ENCODE data around the gene TTC9.

Gene TTC9

DNA sequence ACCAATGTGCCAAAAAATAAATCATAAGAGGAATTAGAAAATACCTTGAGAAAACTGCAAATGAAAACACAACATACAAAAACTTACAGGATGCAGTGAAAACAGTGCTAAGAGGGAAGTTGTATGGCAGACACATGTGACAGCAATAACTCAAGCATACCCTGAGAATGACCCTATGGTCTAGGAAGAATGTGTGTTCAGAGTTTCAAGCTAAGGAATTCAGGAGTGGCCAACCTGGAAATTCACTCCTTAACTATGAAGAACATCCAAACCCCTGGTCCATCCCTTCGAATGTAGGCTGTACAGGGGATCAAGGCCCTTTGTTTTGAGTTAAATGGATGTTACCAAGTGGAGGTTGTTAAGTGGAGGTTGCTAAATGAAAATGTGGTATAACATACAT is 16.7 kb upstream of the TTC9 start:
- DNase-seq (ENCODE audit: low read depth) = no peak
- TF ChIP-seq, protein P1, sequence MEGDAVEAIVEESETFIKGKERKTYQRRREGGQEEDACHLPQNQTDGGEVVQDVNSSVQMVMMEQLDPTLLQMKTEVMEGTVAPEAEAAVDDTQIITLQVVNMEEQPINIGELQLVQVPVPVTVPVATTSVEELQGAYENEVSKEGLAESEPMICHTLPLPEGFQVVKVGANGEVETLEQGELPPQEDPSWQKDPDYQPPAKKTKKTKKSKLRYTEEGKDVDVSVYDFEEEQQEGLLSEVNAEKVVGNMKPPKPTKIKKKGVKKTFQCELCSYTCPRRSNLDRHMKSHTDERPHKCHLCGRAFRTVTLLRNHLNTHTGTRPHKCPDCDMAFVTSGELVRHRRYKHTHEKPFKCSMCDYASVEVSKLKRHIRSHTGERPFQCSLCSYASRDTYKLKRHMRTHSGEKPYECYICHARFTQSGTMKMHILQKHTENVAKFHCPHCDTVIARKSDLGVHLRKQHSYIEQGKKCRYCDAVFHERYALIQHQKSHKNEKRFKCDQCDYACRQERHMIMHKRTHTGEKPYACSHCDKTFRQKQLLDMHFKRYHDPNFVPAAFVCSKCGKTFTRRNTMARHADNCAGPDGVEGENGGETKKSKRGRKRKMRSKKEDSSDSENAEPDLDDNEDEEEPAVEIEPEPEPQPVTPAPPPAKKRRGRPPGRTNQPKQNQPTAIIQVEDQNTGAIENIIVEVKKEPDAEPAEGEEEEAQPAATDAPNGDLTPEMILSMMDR (IDR thresholded peaks at IDR 0.05; ENCODE audit: low read depth, low read length, missing control alignments) = no peak
- H3K4me3 ChIP-seq (ENCODE audit: low read depth, low read length) = no peak overlapping the region

DNA sequence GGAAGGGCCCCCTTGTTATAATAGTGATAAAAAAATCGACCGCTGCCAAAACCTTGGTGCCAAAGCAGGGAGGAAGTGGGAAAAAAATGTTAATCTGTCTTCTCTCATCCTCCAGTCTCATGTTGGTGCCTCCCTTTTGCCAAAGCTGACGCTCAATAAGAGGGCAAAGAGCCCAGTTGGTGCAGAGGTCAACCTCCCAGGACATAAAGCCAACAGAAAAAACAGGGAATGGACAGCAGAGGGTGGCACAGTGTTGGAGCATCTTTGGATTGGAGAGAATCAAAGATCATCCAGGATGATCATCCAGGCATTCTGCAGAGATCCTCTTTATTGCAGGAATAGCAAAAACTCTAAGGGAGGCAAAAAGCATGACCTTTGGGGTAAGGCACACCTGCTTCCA is 9.8 kb upstream of the TTC9 start:
- TF ChIP-seq, protein P1 (IDR thresholded peaks at IDR 0.05; ENCODE audit: low read depth, low read length, missing control alignments) = no peak
- no peak for DNase-seq (ENCODE audit: low read depth)

DNA sequence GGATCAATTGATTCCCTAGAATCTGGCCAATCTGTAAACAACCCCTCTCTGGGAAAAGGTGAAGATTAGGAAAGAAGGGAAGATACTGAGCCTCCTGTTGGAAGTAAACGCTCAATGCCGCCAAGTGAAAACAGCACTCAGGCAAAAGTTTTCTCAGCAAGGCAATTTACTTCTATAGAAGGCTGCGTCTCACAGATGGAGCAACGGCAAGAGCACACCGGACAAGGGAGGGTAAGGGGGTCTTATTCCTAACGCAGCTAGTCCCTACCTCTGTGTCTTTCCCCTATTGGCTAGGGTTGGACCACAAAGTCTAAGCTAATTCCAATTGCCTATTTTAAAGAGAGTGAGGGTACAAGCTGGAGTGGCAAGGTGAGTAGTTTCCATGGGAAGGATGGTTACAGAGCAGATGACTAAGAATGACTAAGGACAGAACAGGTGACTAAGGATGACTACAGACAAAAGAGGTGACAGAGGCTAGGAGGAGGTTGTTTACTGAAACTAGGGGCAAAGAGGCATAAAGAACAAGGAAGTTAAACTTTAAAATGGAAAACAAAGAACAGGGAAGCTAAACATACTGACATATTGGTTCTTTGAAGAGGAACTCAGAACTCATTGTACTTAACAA is 5.6 kb upstream of the TTC9 start:
- DNase-seq (ENCODE audit: low read depth) = no peak
- no peak overlapping the region for H3K4me3 ChIP-seq (ENCODE audit: low read depth, low read length)
- TF ChIP-seq, protein P1 (IDR thresholded peaks at IDR 0.05; ENCODE audit: low read depth, low read length, missing control alignments) = no peak

More for the DNA sequence above, 9.8 kb upstream of the TTC9 start:
- no peak overlapping the region for H3K4me3 ChIP-seq (ENCODE audit: low read depth, low read length)

DNA sequence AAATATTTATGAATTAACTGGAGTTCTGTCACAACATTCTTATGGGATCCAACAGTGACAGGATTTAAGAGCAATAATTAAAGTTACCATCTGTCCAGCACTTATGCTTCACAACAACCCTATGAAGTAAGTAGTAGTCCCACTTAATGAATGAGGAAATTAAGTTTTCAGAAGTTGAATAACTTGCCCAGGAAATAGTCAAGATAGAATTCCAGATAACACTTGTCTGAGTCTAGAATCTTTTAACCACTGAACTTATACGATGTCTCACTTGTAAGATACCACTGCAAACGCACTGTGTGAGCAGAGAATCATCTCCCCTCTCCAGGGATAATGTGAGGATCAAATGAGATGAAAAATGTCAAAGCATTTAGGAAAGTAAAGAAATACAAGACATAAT is 3.3 kb upstream of the TTC9 start:
- no peak for DNase-seq (ENCODE audit: low read depth)
- no peak overlapping the region for H3K4me3 ChIP-seq (ENCODE audit: low read depth, low read length)
- TF ChIP-seq, protein P1 (IDR thresholded peaks at IDR 0.05; ENCODE audit: low read depth, low read length, missing control alignments) = no peak

DNA sequence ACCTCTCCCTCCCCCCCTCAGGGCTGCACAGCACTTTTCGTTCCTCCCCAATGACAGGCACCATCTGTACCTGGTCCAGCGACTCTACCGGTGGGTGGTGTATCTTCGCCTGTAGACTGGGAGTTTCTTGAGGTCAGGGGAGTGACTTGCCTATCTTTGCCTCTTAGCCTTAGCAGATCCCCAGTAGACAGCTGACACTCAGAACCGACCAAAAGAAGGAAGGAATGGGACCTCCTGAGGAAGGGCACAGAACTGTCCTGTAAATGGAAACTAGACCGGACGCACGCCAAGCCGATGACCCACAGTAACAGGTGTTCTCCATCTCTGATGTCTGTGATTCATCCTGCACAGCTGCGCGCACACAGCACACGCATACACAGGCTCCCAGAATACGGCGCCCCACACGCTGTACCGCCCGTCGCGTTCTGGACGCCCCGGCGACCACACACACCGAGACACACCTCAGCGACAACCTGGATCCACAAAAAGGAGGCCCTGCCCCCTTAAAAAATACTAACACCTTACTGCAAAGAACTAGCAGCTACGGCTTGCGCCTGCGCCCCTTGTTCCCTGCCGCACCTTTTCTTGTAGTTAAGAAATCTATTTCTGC is 673 bp upstream of the TTC9 start:
- no peak for DNase-seq (ENCODE audit: low read depth)
- TF ChIP-seq, protein P1 (IDR thresholded peaks at IDR 0.05; ENCODE audit: low read depth, low read length, missing control alignments) = peak; percentile 12
- peak overlapping the region; percentile 97 for H3K4me3 ChIP-seq (ENCODE audit: low read depth, low read length)

DNA sequence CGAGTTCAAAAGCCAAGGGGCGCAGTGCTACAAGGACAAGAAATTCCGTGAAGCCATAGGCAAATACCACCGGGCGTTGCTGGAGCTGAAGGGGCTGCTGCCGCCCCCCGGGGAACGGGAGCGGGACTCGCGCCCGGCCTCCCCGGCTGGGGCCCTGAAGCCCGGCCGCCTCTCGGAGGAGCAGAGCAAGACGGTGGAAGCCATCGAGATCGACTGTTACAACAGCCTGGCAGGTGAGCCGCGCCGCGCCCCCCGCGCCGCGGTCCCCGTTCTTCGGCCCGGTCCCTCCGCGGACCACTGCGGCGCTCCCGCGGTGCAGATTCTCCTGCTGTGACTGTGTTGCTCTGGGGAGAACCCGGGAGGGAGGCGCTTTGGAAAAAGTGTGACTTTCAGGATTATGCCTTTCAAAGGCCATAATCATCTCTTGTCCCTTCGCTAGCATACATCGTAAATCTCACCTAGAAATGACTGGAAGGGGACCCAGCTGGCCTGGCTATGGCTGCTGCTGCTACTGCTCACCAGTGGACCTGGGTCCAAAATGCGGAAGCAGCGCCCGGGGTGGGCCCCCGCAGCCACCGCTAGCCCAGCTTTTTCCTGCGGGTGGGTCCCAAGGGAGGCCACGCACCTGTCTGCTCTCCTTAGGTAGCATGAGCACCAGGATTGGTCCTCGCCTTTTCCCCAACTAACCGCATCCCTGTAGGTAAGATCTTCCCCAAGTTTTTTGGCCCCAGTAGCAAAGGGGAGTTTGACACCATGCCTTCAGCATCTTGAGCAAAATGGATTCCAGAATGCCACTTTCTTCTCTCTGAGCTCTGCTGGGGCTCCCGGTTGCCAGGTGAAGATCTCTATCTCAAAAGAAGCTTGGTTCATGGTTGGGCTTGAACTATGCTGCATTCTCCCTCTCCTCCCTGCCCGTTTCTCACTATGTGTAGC is 853 bp downstream of the TTC9 start:
- DNase-seq (ENCODE audit: low read depth) = no peak
- peak overlapping the region; percentile 97 for H3K4me3 ChIP-seq (ENCODE audit: low read depth, low read length)
- TF ChIP-seq, protein P1 (IDR thresholded peaks at IDR 0.05; ENCODE audit: low read depth, low read length, missing control alignments) = no peak
